ENCODE measurements around the gene FAM110C.

GRCh38 chr2:11248-11941 is 34.9 kb downstream of the FAM110C start:
- TF ChIP-seq CTCF (IDR thresholded peaks at IDR 0.05; ENCODE audit: low read depth, low read length) (peak; percentile 22; the same call in 1 of the 2 replicates), EZH2phosphoT487 (IDR thresholded peaks at IDR 0.05; ENCODE audit: low read depth) (no peak)

Measured in OCI-LY3 (cell line).